ENCODE results near the gene SLC34A1.

DNA sequence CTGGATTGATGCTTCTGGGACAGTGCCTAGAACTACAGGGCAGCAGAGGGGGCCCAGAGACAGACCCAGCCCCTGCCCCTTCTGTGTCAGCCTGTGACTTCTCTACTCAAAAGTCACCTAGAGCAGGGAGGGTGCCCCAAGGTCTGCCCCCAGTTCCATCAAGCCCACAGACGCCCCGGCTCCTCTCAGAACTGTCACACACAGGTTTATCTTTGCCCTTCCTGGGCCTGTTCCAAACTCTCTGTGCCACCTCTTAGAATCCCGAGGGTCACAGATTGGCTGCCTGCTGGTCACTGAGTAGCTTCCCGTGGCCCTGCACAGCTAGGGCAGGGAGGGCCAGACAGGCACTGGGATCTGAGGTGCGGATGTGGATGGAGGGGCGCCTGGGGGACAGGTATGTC, 24.8 kb upstream of the SLC34A1 start:
- no peak for TF ChIP-seq EZH2 (IDR thresholded peaks at IDR 0.05; ENCODE audit: low read depth)
- TF ChIP-seq, protein P1, sequence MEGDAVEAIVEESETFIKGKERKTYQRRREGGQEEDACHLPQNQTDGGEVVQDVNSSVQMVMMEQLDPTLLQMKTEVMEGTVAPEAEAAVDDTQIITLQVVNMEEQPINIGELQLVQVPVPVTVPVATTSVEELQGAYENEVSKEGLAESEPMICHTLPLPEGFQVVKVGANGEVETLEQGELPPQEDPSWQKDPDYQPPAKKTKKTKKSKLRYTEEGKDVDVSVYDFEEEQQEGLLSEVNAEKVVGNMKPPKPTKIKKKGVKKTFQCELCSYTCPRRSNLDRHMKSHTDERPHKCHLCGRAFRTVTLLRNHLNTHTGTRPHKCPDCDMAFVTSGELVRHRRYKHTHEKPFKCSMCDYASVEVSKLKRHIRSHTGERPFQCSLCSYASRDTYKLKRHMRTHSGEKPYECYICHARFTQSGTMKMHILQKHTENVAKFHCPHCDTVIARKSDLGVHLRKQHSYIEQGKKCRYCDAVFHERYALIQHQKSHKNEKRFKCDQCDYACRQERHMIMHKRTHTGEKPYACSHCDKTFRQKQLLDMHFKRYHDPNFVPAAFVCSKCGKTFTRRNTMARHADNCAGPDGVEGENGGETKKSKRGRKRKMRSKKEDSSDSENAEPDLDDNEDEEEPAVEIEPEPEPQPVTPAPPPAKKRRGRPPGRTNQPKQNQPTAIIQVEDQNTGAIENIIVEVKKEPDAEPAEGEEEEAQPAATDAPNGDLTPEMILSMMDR (conservative IDR thresholded peaks at IDR 0.05): no peak

Data from PC-9 (cell line).